ENCODE measurements around the gene MYEOV. TPM values are rescaled to one million over a fixed set of nuclear protein-coding genes. Genes with fewer than 3 reads are reported as not detected.

MYEOV gene
- total and polyA plus RNA-seq, 9 of the 15 experiments (the other 6 are each of a cell fraction or from before 2014, with no cell fraction given) = 10.2 to 133 (median 32.2) TPM

- TF ChIP-seq RBM15 (IDR thresholded peaks at IDR 0.05; ENCODE audit: insufficient read depth, low read length) (no peak), TFE3 (CRISPR knock-in tag; IDR thresholded peaks at IDR 0.05) (no peak), HMGN3 (IDR thresholded peaks at IDR 0.05; ENCODE audit: borderline replicate concordance, extremely low read depth, insufficient read length, low read depth, low read length) (no peak), ETS2 (tag; IDR thresholded peaks at IDR 0.05; ENCODE audit: borderline replicate concordance, poor library complexity, severe bottlenecking) (no peak), ZBTB2 (IDR thresholded peaks at IDR 0.05) (peak; percentile 46; the same call in 1 of the 2 replicates), FIP1L1 (IDR thresholded peaks at IDR 0.05; ENCODE audit: low read depth, low read length, poor library complexity, severe bottlenecking) (no peak), ZNF197 (CRISPR knock-in tag; IDR thresholded peaks at IDR 0.05; ENCODE audit: low read depth) (no peak), KLF10 (CRISPR knock-in tag; IDR thresholded peaks at IDR 0.05) (no peak), PRMT5 (CRISPR knock-in tag; IDR thresholded peaks at IDR 0.05) (no peak), HDAC1 (IDR thresholded peaks at IDR 0.05) (no peak), DDX20 (tag; IDR thresholded peaks at IDR 0.05; ENCODE audit: low read depth) (no peak), SPI1 (IDR thresholded peaks at IDR 0.05; ENCODE audit: borderline replicate concordance, low read depth, low read length) (no peak), EHMT2 (IDR thresholded peaks at IDR 0.05) (no peak), TFAM (CRISPR knock-in tag; conservative IDR thresholded peaks at IDR 0.05) (no peak)
- TF ChIP-seq, protein P1, sequence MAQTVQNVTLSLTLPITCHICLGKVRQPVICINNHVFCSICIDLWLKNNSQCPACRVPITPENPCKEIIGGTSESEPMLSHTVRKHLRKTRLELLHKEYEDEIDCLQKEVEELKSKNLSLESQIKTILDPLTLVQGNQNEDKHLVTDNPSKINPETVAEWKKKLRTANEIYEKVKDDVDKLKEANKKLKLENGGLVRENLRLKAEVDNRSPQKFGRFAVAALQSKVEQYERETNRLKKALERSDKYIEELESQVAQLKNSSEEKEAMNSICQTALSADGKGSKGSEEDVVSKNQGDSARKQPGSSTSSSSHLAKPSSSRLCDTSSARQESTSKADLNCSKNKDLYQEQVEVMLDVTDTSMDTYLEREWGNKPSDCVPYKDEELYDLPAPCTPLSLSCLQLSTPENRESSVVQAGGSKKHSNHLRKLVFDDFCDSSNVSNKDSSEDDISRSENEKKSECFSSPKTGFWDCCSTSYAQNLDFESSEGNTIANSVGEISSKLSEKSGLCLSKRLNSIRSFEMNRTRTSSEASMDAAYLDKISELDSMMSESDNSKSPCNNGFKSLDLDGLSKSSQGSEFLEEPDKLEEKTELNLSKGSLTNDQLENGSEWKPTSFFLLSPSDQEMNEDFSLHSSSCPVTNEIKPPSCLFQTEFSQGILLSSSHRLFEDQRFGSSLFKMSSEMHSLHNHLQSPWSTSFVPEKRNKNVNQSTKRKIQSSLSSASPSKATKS (CRISPR knock-in tag; IDR thresholded peaks at IDR 0.05) = no peak
- TF ChIP-seq, protein P2, sequence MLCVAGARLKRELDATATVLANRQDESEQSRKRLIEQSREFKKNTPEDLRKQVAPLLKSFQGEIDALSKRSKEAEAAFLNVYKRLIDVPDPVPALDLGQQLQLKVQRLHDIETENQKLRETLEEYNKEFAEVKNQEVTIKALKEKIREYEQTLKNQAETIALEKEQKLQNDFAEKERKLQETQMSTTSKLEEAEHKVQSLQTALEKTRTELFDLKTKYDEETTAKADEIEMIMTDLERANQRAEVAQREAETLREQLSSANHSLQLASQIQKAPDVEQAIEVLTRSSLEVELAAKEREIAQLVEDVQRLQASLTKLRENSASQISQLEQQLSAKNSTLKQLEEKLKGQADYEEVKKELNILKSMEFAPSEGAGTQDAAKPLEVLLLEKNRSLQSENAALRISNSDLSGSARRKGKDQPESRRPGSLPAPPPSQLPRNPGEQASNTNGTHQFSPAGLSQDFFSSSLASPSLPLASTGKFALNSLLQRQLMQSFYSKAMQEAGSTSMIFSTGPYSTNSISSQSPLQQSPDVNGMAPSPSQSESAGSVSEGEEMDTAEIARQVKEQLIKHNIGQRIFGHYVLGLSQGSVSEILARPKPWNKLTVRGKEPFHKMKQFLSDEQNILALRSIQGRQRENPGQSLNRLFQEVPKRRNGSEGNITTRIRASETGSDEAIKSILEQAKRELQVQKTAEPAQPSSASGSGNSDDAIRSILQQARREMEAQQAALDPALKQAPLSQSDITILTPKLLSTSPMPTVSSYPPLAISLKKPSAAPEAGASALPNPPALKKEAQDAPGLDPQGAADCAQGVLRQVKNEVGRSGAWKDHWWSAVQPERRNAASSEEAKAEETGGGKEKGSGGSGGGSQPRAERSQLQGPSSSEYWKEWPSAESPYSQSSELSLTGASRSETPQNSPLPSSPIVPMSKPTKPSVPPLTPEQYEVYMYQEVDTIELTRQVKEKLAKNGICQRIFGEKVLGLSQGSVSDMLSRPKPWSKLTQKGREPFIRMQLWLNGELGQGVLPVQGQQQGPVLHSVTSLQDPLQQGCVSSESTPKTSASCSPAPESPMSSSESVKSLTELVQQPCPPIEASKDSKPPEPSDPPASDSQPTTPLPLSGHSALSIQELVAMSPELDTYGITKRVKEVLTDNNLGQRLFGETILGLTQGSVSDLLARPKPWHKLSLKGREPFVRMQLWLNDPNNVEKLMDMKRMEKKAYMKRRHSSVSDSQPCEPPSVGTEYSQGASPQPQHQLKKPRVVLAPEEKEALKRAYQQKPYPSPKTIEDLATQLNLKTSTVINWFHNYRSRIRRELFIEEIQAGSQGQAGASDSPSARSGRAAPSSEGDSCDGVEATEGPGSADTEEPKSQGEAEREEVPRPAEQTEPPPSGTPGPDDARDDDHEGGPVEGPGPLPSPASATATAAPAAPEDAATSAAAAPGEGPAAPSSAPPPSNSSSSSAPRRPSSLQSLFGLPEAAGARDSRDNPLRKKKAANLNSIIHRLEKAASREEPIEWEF (CRISPR knock-in tag; IDR thresholded peaks at IDR 0.05) = no peak
Observed at GRCh38 chr11:69301455-69302401, 7.8 kb downstream of the MYEOV start (continued).

Data from K562 (cell line).